DOHH2 (cell line): ENCODE measurements around the gene L3MBTL4.

Experiments used
- H3F3A ChIP-seq: fragments of 200-600 bp; sonication (generic), shearing (Covaris generic); 2 replicates; pipeline ENCODE4 v1.6.0; 2016; ENCODE audit warnings: antibody characterized with exemption, mild to moderate bottlenecking; ENCODE audit not compliant: control insufficient read depth, insufficient read depth
- H3K27ac ChIP-seq: fragments of 200-600 bp; sonication (generic); 2 replicates; pipeline ENCODE4 v1.5.1; 2014; ENCODE audit warnings: low read depth, mild to moderate bottlenecking, low read length, moderate library complexity
- H3K27me3 ChIP-seq: fragments of 200-600 bp; sonication (generic); 2 replicates; pipeline ENCODE4 v1.6.1; 2014; ENCODE audit warnings: mild to moderate bottlenecking, low read length, mixed read lengths; ENCODE audit not compliant: control insufficient read depth
- H3K36me3 ChIP-seq: fragments of 200-600 bp; sonication (generic); 2 replicates; pipeline ENCODE4 v1.6.1; 2014; ENCODE audit warnings: mild to moderate bottlenecking, low read length, moderate library complexity, mixed read lengths; ENCODE audit not compliant: control insufficient read depth
- H3K4me1 ChIP-seq: fragments of 200-600 bp; sonication (generic); 2 replicates; pipeline ENCODE4 v1.6.1; 2014; ENCODE audit warnings: mild to moderate bottlenecking, low read length, mixed read lengths; ENCODE audit not compliant: control insufficient read depth
- H3K4me2 ChIP-seq: fragments of 200-600 bp; sonication (generic); 2 replicates; pipeline ENCODE4 v1.6.0; 2014; ENCODE audit warnings: mild to moderate bottlenecking, low read length, moderate library complexity
- H3K4me3 ChIP-seq: fragments of 200-600 bp; sonication (generic); 2 replicates; pipeline ENCODE4 v1.5.1; 2014; ENCODE audit warnings: mild to moderate bottlenecking, low read length, mixed read lengths
- H3K79me2 ChIP-seq: fragments of 200-600 bp; sonication (generic); 2 replicates; pipeline ENCODE4 v1.6.1; 2014; ENCODE audit warnings: mild to moderate bottlenecking, low read length, mixed read lengths; ENCODE audit not compliant: control insufficient read depth
- H3K9me2 ChIP-seq: fragments of 200-600 bp; sonication (generic); replicated peaks from 2 replicates; pipeline ENCODE4 v1.6.1; 2014; ENCODE audit warnings: mild to moderate bottlenecking, low read length, mixed read lengths; ENCODE audit not compliant: control insufficient read depth
- H3K9me3 ChIP-seq: fragments of 200-600 bp; sonication (generic); 2 replicates; pipeline ENCODE4 v1.6.1; 2014; ENCODE audit warnings: antibody characterized with exemption, low read length, mixed read lengths; ENCODE audit not compliant: control insufficient read depth, insufficient read depth
- H4K20me1 ChIP-seq: fragments of 200-600 bp; sonication (generic); 2 replicates; pipeline ENCODE4 v1.6.0; 2014; ENCODE audit warnings: low read depth, mild to moderate bottlenecking, antibody characterized with exemption, low read length, moderate library complexity; ENCODE audit not compliant: control insufficient read depth, insufficient read depth
- CTCF ChIP-seq: fragments of 200-600 bp; sonication (generic); IDR thresholded peaks from one replicate; pipeline ENCODE4 v1.5.1; 2014; ENCODE audit warnings: antibody characterized with exemption, mild to moderate bottlenecking, low read depth, low read length; ENCODE audit not compliant: poor library complexity, severe bottlenecking
- EZH2phosphoT487 ChIP-seq: fragments of 200-600 bp; sonication (generic); IDR thresholded peaks from 2 replicates; pipeline ENCODE4 v1.6.1; 2017; ENCODE audit warnings: borderline replicate concordance, mild to moderate bottlenecking, antibody characterized with exemption, low read length, moderate library complexity, mixed read lengths

L3MBTL4 gene

GRCh38 chr18:6044319-6044718 lies 370.4 kb downstream of the L3MBTL4 start:
- no peak overlapping the region for H3K27ac ChIP-seq
- no peak overlapping the region for H3K4me3 ChIP-seq
- H3K36me3 ChIP-seq = no peaks in the 10 kb centered on the region
- no peaks in the 10 kb centered on the region for H3K4me1 ChIP-seq
- no peaks in the 10 kb centered on the region for H3F3A ChIP-seq
- no peaks in the 10 kb centered on the region for H3K27me3 ChIP-seq
- TF ChIP-seq CTCF (no peak), EZH2phosphoT487 (no peak)
- no peaks in the 10 kb centered on the region for H4K20me1 ChIP-seq
- H3K9me3 ChIP-seq = no peaks in the 10 kb centered on the region
- no peak overlapping the region for H3K4me2 ChIP-seq
- no peaks in the 10 kb centered on the region for H3K79me2 ChIP-seq
- H3K9me2 ChIP-seq = no peaks in the 10 kb centered on the region

DNA sequence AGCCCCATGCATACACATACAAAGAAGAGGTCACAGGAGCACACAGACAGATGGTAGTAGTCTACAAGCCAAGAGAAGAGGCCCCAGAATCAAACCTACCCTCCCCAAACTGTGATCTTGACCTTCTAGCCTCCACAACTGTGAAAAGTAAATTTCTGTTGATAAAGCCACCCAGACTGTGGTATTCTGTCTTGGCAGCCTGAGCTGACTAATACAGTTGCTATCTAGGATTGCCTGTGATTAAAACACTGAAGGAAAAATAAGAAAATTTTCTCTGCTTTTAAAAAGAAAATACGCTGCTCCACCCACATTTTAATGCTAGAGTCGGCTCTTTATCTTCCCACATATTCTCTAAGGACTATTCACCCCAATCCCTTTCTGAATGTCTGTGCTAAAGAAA lies 375.7 kb downstream of the L3MBTL4 start:
- TF ChIP-seq CTCF (no peak), EZH2phosphoT487 (no peak)
- Histone ChIP-seq H3K79me2 (no peaks in the 10 kb centered on the region), H3K4me2 (no peak overlapping the region), H3K9me2 (no peaks in the 10 kb centered on the region), H3K27me3 (no peaks in the 10 kb centered on the region), H3K4me3 (no peak overlapping the region), H3K27ac (no peak overlapping the region), H3F3A (no peaks in the 10 kb centered on the region), H3K4me1 (no peaks in the 10 kb centered on the region), H3K9me3 (no peaks in the 10 kb centered on the region), H3K36me3 (no peaks in the 10 kb centered on the region), H4K20me1 (no peaks in the 10 kb centered on the region)

DNA sequence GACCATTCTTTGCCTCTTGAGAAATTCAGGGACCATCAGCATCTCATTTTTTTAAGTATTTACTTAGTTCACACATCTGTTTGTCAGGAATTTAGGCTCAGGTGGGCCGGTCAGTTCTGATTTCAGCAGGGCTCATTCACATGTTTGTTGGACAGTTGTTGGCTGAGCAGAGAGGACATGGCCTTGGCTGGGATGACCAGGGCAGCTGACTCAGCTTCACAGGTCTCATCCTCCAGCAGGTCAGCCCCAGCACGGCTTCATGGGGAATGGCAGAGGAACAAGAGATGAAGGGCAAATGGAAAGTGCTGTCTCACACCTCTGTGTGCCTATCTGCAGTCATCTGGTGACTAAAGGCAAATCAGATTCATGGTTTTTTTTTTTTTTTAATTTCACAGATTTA lies 383.3 kb downstream of the L3MBTL4 start:
- H3F3A ChIP-seq = no peaks in the 10 kb centered on the region
- no peaks in the 10 kb centered on the region for H3K4me1 ChIP-seq
- no peak overlapping the region for H3K4me2 ChIP-seq

More for the DNA sequence above, 383.3 kb downstream of the L3MBTL4 start:
- Histone ChIP-seq H3K9me3 (no peaks in the 10 kb centered on the region), H3K4me3 (no peak overlapping the region), H3K27me3 (no peaks in the 10 kb centered on the region), H3K79me2 (no peaks in the 10 kb centered on the region), H3K27ac (no peak overlapping the region), H3K36me3 (no peaks in the 10 kb centered on the region), H4K20me1 (no peaks in the 10 kb centered on the region), H3K9me2 (no peaks in the 10 kb centered on the region)
- TF ChIP-seq EZH2phosphoT487 = no peak
- TF ChIP-seq CTCF = no peak
